ENCODE data around the gene PI4KB. TPM values are rescaled to one million over a fixed set of nuclear protein-coding genes. Genes with fewer than 3 reads are reported as not detected.

The PI4KB gene
- total RNA-seq, 1 experiment from 2014 or later, result 44.3 TPM

- no peak for DNase-seq
- intact Hi-C loops (cut with micrococcal nuclease; ENCODE audit: unreplicated experiment), result loop anchor here (2.0 kb wide), 1 partner anchor 53 kb away; the partner anchor contains the start of gene PSMB4
- Histone ChIP-seq H3K36me3 (ENCODE audit: low read depth) (peaks cover 4% of the 10 kb centered on the region; the same call in 1 of the 2 replicates), H3K4me2 (peak overlapping the region; percentile 98), H3K4me1 (replicated peaks; ENCODE audit: insufficient read depth) (peaks cover 11% of the 10 kb centered on the region), H3F3A (ENCODE audit: insufficient read depth, low read depth) (peaks cover 8% of the 10 kb centered on the region), H3K4me3 (peak overlapping the region; percentile 82), H2AFZ (peak overlapping the region; percentile 82), H4K20me1 (ENCODE audit: insufficient read depth) (no peaks in the 10 kb centered on the region), H3K27me3 (ENCODE audit: insufficient read depth, low read depth) (no peaks in the 10 kb centered on the region), H3K9me3 (ENCODE audit: insufficient read depth, low read depth) (no peaks in the 10 kb centered on the region; the same call in 1 of the 2 replicates), H3K27ac (peak overlapping the region; percentile 83), H3K9me2 (ENCODE audit: insufficient read depth) (no peaks in the 10 kb centered on the region), H3K79me2 (ENCODE audit: low read depth) (peaks cover 8% of the 10 kb centered on the region; the same call in 1 of the 2 replicates)
- POLR2A ChIA-PET (ENCODE audit: unreplicated experiment), result no interaction called here
- CTCF ChIA-PET, result no interaction called here
- TF ChIP-seq, protein P1, sequence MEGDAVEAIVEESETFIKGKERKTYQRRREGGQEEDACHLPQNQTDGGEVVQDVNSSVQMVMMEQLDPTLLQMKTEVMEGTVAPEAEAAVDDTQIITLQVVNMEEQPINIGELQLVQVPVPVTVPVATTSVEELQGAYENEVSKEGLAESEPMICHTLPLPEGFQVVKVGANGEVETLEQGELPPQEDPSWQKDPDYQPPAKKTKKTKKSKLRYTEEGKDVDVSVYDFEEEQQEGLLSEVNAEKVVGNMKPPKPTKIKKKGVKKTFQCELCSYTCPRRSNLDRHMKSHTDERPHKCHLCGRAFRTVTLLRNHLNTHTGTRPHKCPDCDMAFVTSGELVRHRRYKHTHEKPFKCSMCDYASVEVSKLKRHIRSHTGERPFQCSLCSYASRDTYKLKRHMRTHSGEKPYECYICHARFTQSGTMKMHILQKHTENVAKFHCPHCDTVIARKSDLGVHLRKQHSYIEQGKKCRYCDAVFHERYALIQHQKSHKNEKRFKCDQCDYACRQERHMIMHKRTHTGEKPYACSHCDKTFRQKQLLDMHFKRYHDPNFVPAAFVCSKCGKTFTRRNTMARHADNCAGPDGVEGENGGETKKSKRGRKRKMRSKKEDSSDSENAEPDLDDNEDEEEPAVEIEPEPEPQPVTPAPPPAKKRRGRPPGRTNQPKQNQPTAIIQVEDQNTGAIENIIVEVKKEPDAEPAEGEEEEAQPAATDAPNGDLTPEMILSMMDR (conservative IDR thresholded peaks at IDR 0.05), result no peak
- TF ChIP-seq EZH2 (IDR thresholded peaks at IDR 0.05; ENCODE audit: low read depth), result no peak
- TSS peak; percentile 69 for BruUV-seq (replicated peaks)
Measured at GRCh38 chr1:151346082-151346768, 19.0 kb upstream of the PI4KB start.

- Histone ChIP-seq H3F3A (ENCODE audit: insufficient read depth, low read depth) (peaks cover 11% of the 10 kb centered on the region), H3K4me1 (replicated peaks; ENCODE audit: insufficient read depth) (peaks cover 11% of the 10 kb centered on the region), H3K4me2 (no peak overlapping the region), H3K27me3 (ENCODE audit: insufficient read depth, low read depth) (no peaks in the 10 kb centered on the region), H3K9me3 (ENCODE audit: insufficient read depth, low read depth) (no peaks in the 10 kb centered on the region), H3K79me2 (ENCODE audit: low read depth) (peaks cover 8% of the 10 kb centered on the region; the same call in 1 of the 2 replicates), H4K20me1 (ENCODE audit: insufficient read depth) (no peaks in the 10 kb centered on the region), H2AFZ (no peak overlapping the region), H3K9me2 (ENCODE audit: insufficient read depth) (no peaks in the 10 kb centered on the region), H3K36me3 (ENCODE audit: low read depth) (peaks cover 4% of the 10 kb centered on the region; the same call in 1 of the 2 replicates), H3K27ac (no peak overlapping the region), H3K4me3 (no peak overlapping the region)
- intact Hi-C loops (cut with micrococcal nuclease; ENCODE audit: unreplicated experiment), result loop anchor here (5.0 kb wide), 1 partner anchor 147 kb away; the partner anchor contains the start of gene PIP5K1A
- CTCF ChIA-PET, result interaction anchor here (0.5 kb wide), 1 partner anchor 93 kb away, joined by 16 read pairs; no protein-coding TSS in a partner anchor
- BruUV-seq (replicated peaks), result no TSS peak
- TF ChIP-seq, protein P1 (conservative IDR thresholded peaks at IDR 0.05), result no peak
- no peak for TF ChIP-seq EZH2 (IDR thresholded peaks at IDR 0.05; ENCODE audit: low read depth)
- no peak for DNase-seq
- POLR2A ChIA-PET (ENCODE audit: unreplicated experiment), result interaction anchor here (0.6 kb wide), 1 partner anchor 30 kb away, joined by 6 read pairs; no protein-coding TSS in a partner anchor
Measured at GRCh38 chr1:151344291-151344690, 17.1 kb upstream of the PI4KB start.

- peaks cover 11% of the 10 kb centered on the region for H3K4me1 ChIP-seq (replicated peaks; ENCODE audit: insufficient read depth)
- no TSS peak for BruUV-seq (replicated peaks)
- intact Hi-C loops (cut with micrococcal nuclease; ENCODE audit: unreplicated experiment), result loop anchor here (5.0 kb wide), 1 partner anchor 146 kb away; the partner anchor contains the start of gene PIP5K1A
- peaks cover 8% of the 10 kb centered on the region; the same call in 1 of the 2 replicates for H3K79me2 ChIP-seq (ENCODE audit: low read depth)
- CTCF ChIA-PET, result no interaction called here
- H3K27me3 ChIP-seq (ENCODE audit: insufficient read depth, low read depth), result no peaks in the 10 kb centered on the region
- H3K4me2 ChIP-seq, result no peak overlapping the region
- no peak overlapping the region for H2AFZ ChIP-seq
- peaks cover 4% of the 10 kb centered on the region; the same call in 1 of the 2 replicates for H3K36me3 ChIP-seq (ENCODE audit: low read depth)
- H3K4me3 ChIP-seq, result no peak overlapping the region
- DNase-seq, result no peak
- no peaks in the 10 kb centered on the region for H3K9me2 ChIP-seq (ENCODE audit: insufficient read depth)
- TF ChIP-seq EZH2 (IDR thresholded peaks at IDR 0.05; ENCODE audit: low read depth), result no peak
- TF ChIP-seq, protein P1 (conservative IDR thresholded peaks at IDR 0.05), result no peak
- no peak overlapping the region for H3K27ac ChIP-seq
- peaks cover 15% of the 10 kb centered on the region for H3F3A ChIP-seq (ENCODE audit: insufficient read depth, low read depth)
- no peaks in the 10 kb centered on the region for H3K9me3 ChIP-seq (ENCODE audit: insufficient read depth, low read depth)
- POLR2A ChIA-PET (ENCODE audit: unreplicated experiment), result interaction anchor here (0.6 kb wide), 1 partner anchor 30 kb away, joined by 6 read pairs; no protein-coding TSS in a partner anchor
- H4K20me1 ChIP-seq (ENCODE audit: insufficient read depth), result no peaks in the 10 kb centered on the region
Measured at GRCh38 chr1:151343587-151343986, 16.4 kb upstream of the PI4KB start.

Data from PC-9 (cell line).